Spleen (tissue), 7 donors: ENCODE results near the gene PCID2.

ENCODE experiments used
- CTCF ChIP-seq, 11 experiments: fragments of 200-600 bp in 7 of 11; fragments of 450-650 bp in 4 of 11; sonication (generic) in 4 of 11; IDR thresholded peaks in 8 of 11; conservative IDR thresholded peaks in 3 of 11; 1 replicate in 7 of 11; 2 replicates in 4 of 11; pipeline versions ENCODE4 v1.4.0 to v1.8.0; 2016 to 2021; ENCODE audit warnings: antibody characterized with exemption in 11 of 11, inconsistent platforms in 4 of 11, mild to moderate bottlenecking in 1 of 11
- POLR2AphosphoS5 ChIP-seq, 3 donors: sonication (generic); formaldehyde crosslinking; IDR thresholded peaks; one replicate each; pipeline ENCODE4 v1.5.1; 2017; ENCODE audit warnings: antibody characterized with exemption in 3 of 3
- donor health status: DM: no; HTN: no; CAD: no; lungs with moderate emphysema.
- donor health status: DM: no; HTN: no; CAD: no.
- donor health status: DM: no; HTN: no; CAD: no.

GRCh38 chr13:113210833-113211232 lies 2.4 kb upstream of the PCID2 start:
- no peak for TF ChIP-seq CTCF (IDR thresholded peaks at IDR 0.05 in 8 of 11, conservative IDR thresholded peaks at IDR 0.05 in 3 of 11)
- no peak for TF ChIP-seq POLR2AphosphoS5 (IDR thresholded peaks at IDR 0.05)
